Measurements from ENCODE around the gene TEX14. TPM values are rescaled to one million over a fixed set of nuclear protein-coding genes. Genes with fewer than 3 reads are reported as not detected.
A peak's percentile ranks its signal among the peaks of the same experiment; 100 is the strongest.

The TEX14 gene
- total and polyA plus RNA-seq, 7 experiments from 2014 or later = 0.17 to 2.4 (median 0.54) TPM; not detected in 2

DNA sequence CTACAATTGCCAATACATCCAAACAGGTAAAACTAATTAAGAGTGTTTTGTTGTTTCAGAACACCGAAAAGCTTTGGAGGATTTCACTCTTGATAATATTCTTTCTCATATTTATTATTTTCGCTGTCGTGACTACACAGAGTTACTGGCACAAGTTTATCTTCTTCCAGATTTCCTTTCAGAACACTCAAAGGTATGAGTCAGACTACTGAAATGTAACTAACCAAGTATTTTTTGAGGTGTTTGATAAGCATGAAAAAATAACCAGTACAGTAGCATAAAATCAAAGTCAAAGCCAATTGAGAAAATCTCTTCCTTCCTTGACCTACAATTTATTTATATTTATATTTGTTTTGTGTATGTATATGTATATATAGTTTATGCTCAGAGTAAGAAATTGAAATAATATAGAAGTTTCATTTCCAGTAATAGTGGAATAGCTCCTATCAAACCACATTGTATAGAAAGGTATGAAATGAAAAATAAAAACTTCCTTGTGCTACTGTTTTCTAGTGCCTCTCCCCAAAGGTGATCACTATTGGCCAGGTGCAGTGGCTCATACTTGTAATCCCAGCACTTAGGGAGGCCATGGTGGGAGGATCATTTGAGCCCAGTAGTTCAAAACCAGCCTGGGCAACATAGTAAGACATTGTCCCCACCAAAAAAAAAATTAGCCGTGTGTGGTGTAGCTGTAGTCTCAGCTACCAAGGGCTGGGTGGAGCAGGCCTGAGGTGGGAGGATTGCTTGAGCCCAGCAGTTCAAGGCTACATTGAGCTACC lies 11.5 kb upstream of the TEX14 start:
- CTCF ChIA-PET = interaction anchor here (0.6 kb wide), 2 partner anchors 11 to 572 kb away, joined by 4 read pairs; partner anchors contain the start of gene TEX14
- H3K9me3 ChIP-seq (ENCODE audit: control insufficient read depth in 2 of 3, low read length in 3 of 3) = no peaks in the 10 kb centered on the region
- H3K27me3 ChIP-seq (ENCODE audit: control insufficient read depth in 2 of 2, insufficient read depth in 2 of 2, low read length in 2 of 2) = no peaks in the 10 kb centered on the region
- POLR2A ChIA-PET = interaction anchor here (0.7 kb wide), 1 partner anchor 16 kb away, joined by 4 read pairs; no protein-coding TSS in a partner anchor
- H3K4me1 Mint-ChIP-seq = peaks cover 0 to 32% (median 0%) of the 10 kb centered on the region in 7 donors
- no peaks in the 10 kb centered on the region for H3K4me1 ChIP-seq (ENCODE audit: control insufficient read depth in 2 of 2, insufficient read depth in 2 of 2, low read length in 2 of 2)
- no peak overlapping the region for H3K27ac Mint-ChIP-seq
- H3K36me3 ChIP-seq (ENCODE audit: control insufficient read depth in 2 of 3, insufficient read depth in 3 of 3, low read length in 3 of 3) = peaks cover 0 to 23% (median 0%) of the 10 kb centered on the region in 3 experiments
- intact Hi-C loops (cut with micrococcal nuclease) = no loop called here
- no peak for DNase-seq
- no peak overlapping the region for H3K4me3 ChIP-seq (ENCODE audit: low read length)
- H3K36me3 Mint-ChIP-seq = peaks cover 0 to 29% (median 13%) of the 10 kb centered on the region in 5 donors
- no peak overlapping the region for H3K27ac ChIP-seq (ENCODE audit: low read depth, low read length)
- H3K9me3 Mint-ChIP-seq = no peaks in the 10 kb centered on the region
- ATAC-seq = no peak
- no peak overlapping the region for H3K4me3 Mint-ChIP-seq
- no peaks in the 10 kb centered on the region for H3K27me3 Mint-ChIP-seq

GRCh38 chr17:58702708-58703107 lies 10.9 kb upstream of the TEX14 start:
- ATAC-seq (no peak), DNase-seq (no peak)
- Mint-ChIP-seq H3K9me3 (no peaks in the 10 kb centered on the region), H3K4me1 (peaks cover 0 to 31% (median 0%) of the 10 kb centered on the region in 7 donors), H3K27ac (peak overlapping the region in 1 of 9 donors; percentile 70), H3K36me3 (peaks cover 0 to 27% (median 13%) of the 10 kb centered on the region in 5 donors), H3K27me3 (no peaks in the 10 kb centered on the region), H3K4me3 (no peak overlapping the region)
- no peak overlapping the region for H3K27ac ChIP-seq (ENCODE audit: low read depth, low read length)
- CTCF ChIA-PET = interaction anchor here (0.6 kb wide), 1 partner anchor 11 kb away, joined by 4 read pairs; the partner anchor contains the start of gene TEX14
- POLR2A ChIA-PET = no interaction called here
- intact Hi-C loops (cut with micrococcal nuclease) = no loop called here
- no peaks in the 10 kb centered on the region for H3K4me1 ChIP-seq (ENCODE audit: control insufficient read depth in 2 of 2, insufficient read depth in 2 of 2, low read length in 2 of 2)
- no peak overlapping the region for H3K4me3 ChIP-seq (ENCODE audit: low read length)
- peaks cover 0 to 23% (median 0%) of the 10 kb centered on the region in 3 experiments for H3K36me3 ChIP-seq (ENCODE audit: control insufficient read depth in 2 of 3, insufficient read depth in 3 of 3, low read length in 3 of 3)
- H3K9me3 ChIP-seq (ENCODE audit: control insufficient read depth in 2 of 3, low read length in 3 of 3) = no peaks in the 10 kb centered on the region
- H3K27me3 ChIP-seq (ENCODE audit: control insufficient read depth in 2 of 2, insufficient read depth in 2 of 2, low read length in 2 of 2) = no peaks in the 10 kb centered on the region

- Histone ChIP-seq H3K27ac (ENCODE audit: low read depth, low read length) (no peak overlapping the region), H3K4me3 (ENCODE audit: low read length) (no peak overlapping the region), H3K9me3 (ENCODE audit: control insufficient read depth in 2 of 3, low read length in 3 of 3) (no peaks in the 10 kb centered on the region), H3K36me3 (ENCODE audit: control insufficient read depth in 2 of 3, insufficient read depth in 3 of 3, low read length in 3 of 3) (peaks cover 0 to 24% (median 0%) of the 10 kb centered on the region in 3 experiments), H3K27me3 (ENCODE audit: control insufficient read depth in 2 of 2, insufficient read depth in 2 of 2, low read length in 2 of 2) (no peaks in the 10 kb centered on the region), H3K4me1 (ENCODE audit: control insufficient read depth in 2 of 2, insufficient read depth in 2 of 2, low read length in 2 of 2) (no peaks in the 10 kb centered on the region)
- DNase-seq (no peak), ATAC-seq (no peak)
- H3K27me3 Mint-ChIP-seq = no peaks in the 10 kb centered on the region
- peaks cover 0 to 28% (median 0%) of the 10 kb centered on the region in 7 donors for H3K4me1 Mint-ChIP-seq
- intact Hi-C loops (cut with micrococcal nuclease) = no loop called here
- H3K9me3 Mint-ChIP-seq = no peaks in the 10 kb centered on the region
- peak overlapping the region in 1 of 9 donors; percentile 59 for H3K27ac Mint-ChIP-seq
- ChIA-PET POLR2A (no interaction called here), CTCF (no interaction called here)
- peak overlapping the region in 1 of 10 donors; percentile 24 for H3K4me3 Mint-ChIP-seq
- H3K36me3 Mint-ChIP-seq = peaks cover 0 to 26% (median 13%) of the 10 kb centered on the region in 5 donors
Observed at GRCh38 chr17:58702045-58702476, 10.2 kb upstream of the TEX14 start.

- Mint-ChIP-seq H3K27ac (no peak overlapping the region), H3K4me1 (peaks cover 0 to 23% (median 6%) of the 10 kb centered on the region in 7 donors), H3K27me3 (no peaks in the 10 kb centered on the region), H3K36me3 (peaks cover 0 to 22% (median 11%) of the 10 kb centered on the region in 5 donors), H3K9me3 (no peaks in the 10 kb centered on the region), H3K4me3 (no peak overlapping the region)
- Histone ChIP-seq H3K36me3 (ENCODE audit: control insufficient read depth in 2 of 3, insufficient read depth in 3 of 3, low read length in 3 of 3) (peaks cover 0 to 19% (median 0%) of the 10 kb centered on the region in 3 experiments), H3K4me3 (ENCODE audit: low read length) (no peak overlapping the region), H3K4me1 (ENCODE audit: control insufficient read depth in 2 of 2, insufficient read depth in 2 of 2, low read length in 2 of 2) (no peaks in the 10 kb centered on the region), H3K27me3 (ENCODE audit: control insufficient read depth in 2 of 2, insufficient read depth in 2 of 2, low read length in 2 of 2) (no peaks in the 10 kb centered on the region), H3K27ac (ENCODE audit: low read depth, low read length) (no peak overlapping the region), H3K9me3 (ENCODE audit: control insufficient read depth in 2 of 3, low read length in 3 of 3) (no peaks in the 10 kb centered on the region)
- intact Hi-C loops (cut with micrococcal nuclease) = loop anchor here (10.0 kb wide), 2 partner anchors 115 to 1615 kb away; partner anchors contain the start of gene AKAP1 (in 1 of the 2)
- ChIA-PET POLR2A (no interaction called here), CTCF (interaction anchor here (0.7 to 2.4 kb wide), 2 partner anchors 13 to 305 kb away, joined by 3 to 5 read pairs; no protein-coding TSS in a partner anchor)
- ATAC-seq (no peak), DNase-seq (no peak)
Observed at GRCh38 chr17:58699771-58700170, 7.9 kb upstream of the TEX14 start.

- no peak overlapping the region for H3K27ac ChIP-seq (ENCODE audit: low read depth, low read length)
- H3K27ac Mint-ChIP-seq = peak overlapping the region in 1 of 9 donors; percentile 16
- CTCF ChIA-PET = interaction anchor here (0.7 kb wide), 1 partner anchor 12 kb away, joined by 5 read pairs; no protein-coding TSS in a partner anchor
- H3K27me3 Mint-ChIP-seq = no peaks in the 10 kb centered on the region
- H3K9me3 Mint-ChIP-seq = peaks cover 0 to 3% (median 0%) of the 10 kb centered on the region in 11 donors
- DNase-seq = no peak
- ATAC-seq = no peak
- H3K4me3 ChIP-seq (ENCODE audit: low read length) = no peak overlapping the region
- peaks cover 0 to 17% (median 4%) of the 10 kb centered on the region in 5 donors for H3K36me3 Mint-ChIP-seq
- peaks cover 12 to 17% of the 10 kb centered on the region in 2 donors for H3K4me1 ChIP-seq (ENCODE audit: control insufficient read depth in 2 of 2, insufficient read depth in 2 of 2, low read length in 2 of 2)
- H3K36me3 ChIP-seq (ENCODE audit: control insufficient read depth in 2 of 3, insufficient read depth in 3 of 3, low read length in 3 of 3) = peaks cover 0 to 6% (median 0%) of the 10 kb centered on the region in 3 experiments
- no peaks in the 10 kb centered on the region for H3K27me3 ChIP-seq (ENCODE audit: control insufficient read depth in 2 of 2, insufficient read depth in 2 of 2, low read length in 2 of 2)
- POLR2A ChIA-PET = no interaction called here
- H3K9me3 ChIP-seq (ENCODE audit: control insufficient read depth in 2 of 3, low read length in 3 of 3) = no peaks in the 10 kb centered on the region
- H3K4me3 Mint-ChIP-seq = no peak overlapping the region
- H3K4me1 Mint-ChIP-seq = peaks cover 20 to 37% (median 31%) of the 10 kb centered on the region in 7 donors
- intact Hi-C loops (cut with micrococcal nuclease) = loop anchor here (5.0 to 10.0 kb wide), 5 partner anchors 108 to 1610 kb away; partner anchors contain the start of genes AKAP1 (in 1 of the 2) and TRIM37 (in 1 of the 2)
Observed at GRCh38 chr17:58694826-58695225, 3.0 kb upstream of the TEX14 start.

DNA sequence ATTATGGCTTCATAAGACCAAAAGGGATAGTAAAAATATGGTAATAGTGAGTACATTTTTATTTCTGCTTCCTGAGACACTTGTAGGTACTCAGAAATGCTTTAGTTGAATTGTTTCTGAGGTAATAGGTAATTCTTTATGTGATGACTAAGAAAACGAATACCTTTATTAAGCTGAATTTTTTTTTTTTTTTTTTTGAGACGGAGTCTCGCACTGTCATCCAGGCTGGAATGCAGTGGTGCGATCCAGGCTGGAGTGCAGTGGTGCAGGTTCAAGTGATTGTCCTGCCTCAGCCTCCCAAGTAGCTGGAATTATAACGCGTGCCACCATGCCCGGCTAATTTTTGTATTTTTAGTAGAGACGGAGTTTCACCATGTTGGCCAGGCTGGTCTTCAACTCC lies 2.5 kb upstream of the TEX14 start:
- Mint-ChIP-seq H3K36me3 (peaks cover 0 to 12% (median 4%) of the 10 kb centered on the region in 5 donors), H3K4me1 (peaks cover 20 to 37% (median 31%) of the 10 kb centered on the region in 7 donors), H3K27me3 (no peaks in the 10 kb centered on the region), H3K4me3 (peak overlapping the region in 2 of 10 donors; percentile 94 to 95), H3K9me3 (peaks cover 0 to 3% (median 0%) of the 10 kb centered on the region in 11 donors), H3K27ac (no peak overlapping the region)
- no peak for ATAC-seq
- Histone ChIP-seq H3K4me3 (ENCODE audit: low read length) (no peak overlapping the region), H3K9me3 (ENCODE audit: control insufficient read depth in 2 of 3, low read length in 3 of 3) (no peaks in the 10 kb centered on the region), H3K36me3 (ENCODE audit: control insufficient read depth in 2 of 3, insufficient read depth in 3 of 3, low read length in 3 of 3) (peaks cover 0 to 3% (median 0%) of the 10 kb centered on the region in 3 experiments), H3K27me3 (ENCODE audit: control insufficient read depth in 2 of 2, insufficient read depth in 2 of 2, low read length in 2 of 2) (no peaks in the 10 kb centered on the region), H3K4me1 (ENCODE audit: control insufficient read depth in 2 of 2, insufficient read depth in 2 of 2, low read length in 2 of 2) (peaks cover 12 to 17% of the 10 kb centered on the region in 2 donors), H3K27ac (ENCODE audit: low read depth, low read length) (no peak overlapping the region)
- POLR2A ChIA-PET = interaction anchor here (1.0 kb wide), 1 partner anchor 32 kb away, joined by 3 read pairs; no protein-coding TSS in a partner anchor
- DNase-seq = no peak
- CTCF ChIA-PET = interaction anchor here (0.7 kb wide), 1 partner anchor 12 kb away, joined by 5 read pairs; no protein-coding TSS in a partner anchor
- intact Hi-C loops (cut with micrococcal nuclease) = loop anchor here (5.0 to 10.0 kb wide), 5 partner anchors 107 to 1610 kb away; partner anchors contain the start of genes AKAP1 (in 1 of the 2) and TRIM37 (in 1 of the 2)
